Lower lobe of right lung (tissue), 2 donors: ENCODE measurements around the gene ARHGAP10. TPM values are rescaled to one million over a fixed set of nuclear protein-coding genes. Genes with fewer than 3 reads are reported as not detected.

Experiments used
- ATAC-seq, 2 donors: fragments of 200-7000 bp; cut with Tn5 transposase; one replicate each; pipeline ENCODE4 v1.9.1; 2020 to 2022; ENCODE audit warnings: mild to moderate bottlenecking in 2 of 2, moderate library complexity in 2 of 2
- DNase-seq: peaks from one replicate; pipeline ENCODE4 v3.0.0-alpha.2; 2020
- H3K27ac ChIP-seq: fragments of 200-600 bp; one replicate; pipeline ENCODE4 v1.8.0; 2022
- H3K27me3 ChIP-seq: fragments of 200-600 bp; one replicate; pipeline ENCODE4 v1.8.0; 2022; ENCODE audit warnings: low read depth
- H3K36me3 ChIP-seq: fragments of 200-600 bp; one replicate; pipeline ENCODE4 v1.8.0; 2022; ENCODE audit warnings: mild to moderate bottlenecking
- H3K4me1 ChIP-seq: fragments of 200-600 bp; one replicate; pipeline ENCODE4 v1.8.0; 2022
- H3K4me3 ChIP-seq: fragments of 200-600 bp; one replicate; pipeline ENCODE4 v1.8.0; 2022; ENCODE audit warnings: mild to moderate bottlenecking
- H3K9me3 ChIP-seq: fragments of 200-600 bp; one replicate; pipeline ENCODE4 v1.8.0; 2022
- CTCF ChIP-seq: fragments of 200-600 bp; IDR thresholded peaks from one replicate; pipeline ENCODE4 v1.8.0; 2022; ENCODE audit warnings: antibody characterized with exemption, mild to moderate bottlenecking
- intact Hi-C: fragments of 100-400 bp; cut with DNase I; formaldehyde crosslinking; loops from one replicate; pipeline ENCODE4 v1.11.0; 2022
- total RNA-seq: library from RNA; stranded (reverse); fragmentation: NEBNext Ultra II Directional; extraction: Animal tissue kit (Norgen Biotek cat#: 25700); gene quantifications from one replicate; pipeline ENCODE4 v1.2.1, GENCODE V29; 2021
- donor health status: DM: no; HTN: yes; CAD: no; lungs with severe emphysema.

Gene ARHGAP10
- total RNA-seq, 1 donor from 2014 or later, result 26.4 TPM

GRCh38 chr4:148109216-148109615 lies 377.3 kb downstream of the ARHGAP10 start:
- no peak for DNase-seq
- Histone ChIP-seq H3K27ac (no peak overlapping the region), H3K4me1 (no peaks in the 10 kb centered on the region), H3K9me3 (peaks cover 4% of the 10 kb centered on the region), H3K36me3 (peaks cover 25% of the 10 kb centered on the region), H3K27me3 (no peaks in the 10 kb centered on the region), H3K4me3 (no peak overlapping the region)
- TF ChIP-seq CTCF, result no peak
- intact Hi-C loops, result no loop called here
- ATAC-seq, result no peak

GRCh38 chr4:148110169-148110568 lies 378.3 kb downstream of the ARHGAP10 start:
- H3K9me3 ChIP-seq, result peaks cover 4% of the 10 kb centered on the region
- no peaks in the 10 kb centered on the region for H3K27me3 ChIP-seq
- intact Hi-C loops, result no loop called here
- ATAC-seq (no peak), DNase-seq (no peak)
- H3K27ac ChIP-seq, result no peak overlapping the region
- H3K36me3 ChIP-seq, result peaks cover 27% of the 10 kb centered on the region
- H3K4me3 ChIP-seq, result no peak overlapping the region
- no peak for TF ChIP-seq CTCF
- no peaks in the 10 kb centered on the region for H3K4me1 ChIP-seq

- DNase-seq (no peak), ATAC-seq (peak in 1 of 2 donors; percentile 45)
- no peaks in the 10 kb centered on the region for H3K9me3 ChIP-seq
- TF ChIP-seq CTCF, result no peak
- no peaks in the 10 kb centered on the region for H3K4me1 ChIP-seq
- H3K27me3 ChIP-seq, result no peaks in the 10 kb centered on the region
- intact Hi-C loops, result no loop called here
- peaks cover 27% of the 10 kb centered on the region for H3K36me3 ChIP-seq
- no peak overlapping the region for H3K27ac ChIP-seq
- H3K4me3 ChIP-seq, result no peak overlapping the region
These were observed 380.5 kb downstream of the ARHGAP10 start for GRCh38 chr4:148112231-148112982.

- intact Hi-C loops, result no loop called here
- H3K27ac ChIP-seq, result no peak overlapping the region
- no peaks in the 10 kb centered on the region for H3K27me3 ChIP-seq
- peaks cover 28% of the 10 kb centered on the region for H3K36me3 ChIP-seq
- no peak for ATAC-seq
- TF ChIP-seq CTCF, result no peak
- DNase-seq, result no peak
- H3K4me1 ChIP-seq, result no peaks in the 10 kb centered on the region
- no peak overlapping the region for H3K4me3 ChIP-seq
- no peaks in the 10 kb centered on the region for H3K9me3 ChIP-seq
These were observed 382.5 kb downstream of the ARHGAP10 start for GRCh38 chr4:148114436-148114835.

GRCh38 chr4:148116264-148116663 lies 384.4 kb downstream of the ARHGAP10 start:
- Histone ChIP-seq H3K36me3 (peaks cover 30% of the 10 kb centered on the region), H3K27ac (no peak overlapping the region), H3K27me3 (no peaks in the 10 kb centered on the region), H3K4me3 (no peak overlapping the region), H3K9me3 (no peaks in the 10 kb centered on the region), H3K4me1 (no peaks in the 10 kb centered on the region)
- DNase-seq (no peak), ATAC-seq (no peak)
- no peak for TF ChIP-seq CTCF
- intact Hi-C loops, result no loop called here
